ENCODE results near the gene CPVL.

The CPVL gene

GRCh38 chr7:29035044-29035740, 111.1 kb downstream of the CPVL start:
- no peak for DNase-seq
- no peak overlapping the region for H3K27ac ChIP-seq
- peaks cover 53% of the 10 kb centered on the region for H3K27me3 ChIP-seq (ENCODE audit: insufficient read depth, low read depth, severe bottlenecking)
- H3K4me3 ChIP-seq (ENCODE audit: low read depth, low read length), result no peak overlapping the region
- no peak for TF ChIP-seq CTCF (IDR thresholded peaks at IDR 0.05; ENCODE audit: low read depth, low read length)
- H3K9me3 ChIP-seq (ENCODE audit: severe bottlenecking), result no peaks in the 10 kb centered on the region
- no peaks in the 10 kb centered on the region for H3K36me3 ChIP-seq

- H3K9me3 ChIP-seq (ENCODE audit: severe bottlenecking), result no peaks in the 10 kb centered on the region
- H3K27me3 ChIP-seq (ENCODE audit: insufficient read depth, low read depth, severe bottlenecking), result peaks cover 47% of the 10 kb centered on the region
- no peaks in the 10 kb centered on the region for H3K36me3 ChIP-seq
- DNase-seq, result no peak
- TF ChIP-seq CTCF (IDR thresholded peaks at IDR 0.05; ENCODE audit: low read depth, low read length), result no peak
- H3K27ac ChIP-seq, result no peak overlapping the region
- no peak overlapping the region for H3K4me3 ChIP-seq (ENCODE audit: low read depth, low read length)
Observed at GRCh38 chr7:29033584-29033983, 112.8 kb downstream of the CPVL start.

- Histone ChIP-seq H3K27ac (no peak overlapping the region), H3K9me3 (ENCODE audit: severe bottlenecking) (no peaks in the 10 kb centered on the region), H3K4me3 (ENCODE audit: low read depth, low read length) (no peak overlapping the region), H3K36me3 (no peaks in the 10 kb centered on the region), H3K27me3 (ENCODE audit: insufficient read depth, low read depth, severe bottlenecking) (peaks cover 41% of the 10 kb centered on the region)
- no peak for DNase-seq
- TF ChIP-seq CTCF (IDR thresholded peaks at IDR 0.05; ENCODE audit: low read depth, low read length), result no peak
Observed at GRCh38 chr7:29032146-29032545, 114.2 kb downstream of the CPVL start.

GRCh38 chr7:29030781-29031275, 115.5 kb downstream of the CPVL start:
- Histone ChIP-seq H3K27me3 (ENCODE audit: insufficient read depth, low read depth, severe bottlenecking) (peaks cover 34% of the 10 kb centered on the region), H3K4me3 (ENCODE audit: low read depth, low read length) (no peak overlapping the region), H3K9me3 (ENCODE audit: severe bottlenecking) (peaks cover 3% of the 10 kb centered on the region), H3K36me3 (no peaks in the 10 kb centered on the region), H3K27ac (no peak overlapping the region)
- no peak for TF ChIP-seq CTCF (IDR thresholded peaks at IDR 0.05; ENCODE audit: low read depth, low read length)
- DNase-seq, result no peak

GRCh38 chr7:29022291-29022988, 123.9 kb downstream of the CPVL start:
- H3K36me3 ChIP-seq, result no peaks in the 10 kb centered on the region
- H3K4me3 ChIP-seq (ENCODE audit: low read depth, low read length), result no peak overlapping the region
- no peak for TF ChIP-seq CTCF (IDR thresholded peaks at IDR 0.05; ENCODE audit: low read depth, low read length)
- H3K27me3 ChIP-seq (ENCODE audit: insufficient read depth, low read depth, severe bottlenecking), result peaks cover 39% of the 10 kb centered on the region
- no peak overlapping the region for H3K27ac ChIP-seq
- no peak for DNase-seq
- peaks cover 3% of the 10 kb centered on the region for H3K9me3 ChIP-seq (ENCODE audit: severe bottlenecking)

All from WERI-Rb-1 (cell line).